Activated CD4-positive, alpha-beta T cell treated with anti-CD3 and anti-CD28 coated beads, Interleukin-2, amount 50 U/mL, for 4 hours (primary cell): ENCODE data around the gene OR10T2.
"Not testable (repeated sequence)": the region's sequence is repeated elsewhere in the genome, so short reads cannot be mapped to it uniquely, and the experiment has no call there.

Source experiments
- DNase-seq, 2 experiments: peaks; one replicate each; pipeline ENCODE4 v3.0.0-alpha.2; 2020

The OR10T2 gene

GRCh38 chr1:158398818-158399514 is at the start of gene OR10T2:
TSS of gene OR10T2 (minus strand) at chr1:158399466. CDS start at chr1:158399466, 0 bp downstream.
- DNase-seq: no peak

- no peak for DNase-seq
Measured at GRCh38 chr1:158445376-158445775, 46.1 kb upstream of the OR10T2 start.

DNA sequence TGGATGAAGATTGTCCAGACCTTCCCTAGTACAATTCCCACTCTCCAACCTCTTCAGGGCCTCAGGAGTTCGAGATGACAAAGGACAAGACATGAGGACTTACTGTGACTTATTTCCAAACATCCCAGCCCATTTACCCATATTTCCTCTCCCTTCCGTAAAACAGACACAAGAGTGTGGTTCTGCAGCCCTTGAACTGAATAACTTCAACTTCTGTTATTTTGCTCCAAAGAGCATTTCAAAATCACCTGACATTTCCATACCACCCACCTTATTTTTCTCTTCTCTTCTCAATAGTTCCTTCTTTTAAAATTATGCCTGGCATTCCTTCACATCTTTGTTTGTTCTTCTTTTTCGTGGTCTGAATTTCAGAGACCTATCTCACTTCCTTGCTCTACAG is 35.5 kb upstream of the OR10T2 start:
- DNase-seq: no peak

DNA sequence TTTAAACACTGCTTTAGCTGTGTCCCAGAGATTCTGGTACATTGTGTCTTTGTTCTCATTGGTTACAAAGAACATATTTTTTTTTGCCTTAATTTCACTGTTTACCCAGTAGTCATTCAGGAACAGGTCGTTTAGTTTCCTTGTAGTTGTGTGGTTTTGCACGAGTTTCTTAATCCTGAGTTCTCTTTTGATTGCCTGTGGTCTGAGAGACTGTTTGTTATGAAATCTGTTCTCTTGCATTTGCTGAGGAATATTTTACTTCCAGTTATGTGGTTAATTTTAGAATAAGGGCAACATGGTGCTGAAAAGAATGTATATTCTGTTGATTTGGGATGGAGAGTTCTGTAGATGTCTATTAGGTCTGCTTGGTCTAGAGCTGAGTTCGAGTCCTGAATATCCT is 30.9 kb upstream of the OR10T2 start:
- DNase-seq: not testable (repeated sequence)

DNA sequence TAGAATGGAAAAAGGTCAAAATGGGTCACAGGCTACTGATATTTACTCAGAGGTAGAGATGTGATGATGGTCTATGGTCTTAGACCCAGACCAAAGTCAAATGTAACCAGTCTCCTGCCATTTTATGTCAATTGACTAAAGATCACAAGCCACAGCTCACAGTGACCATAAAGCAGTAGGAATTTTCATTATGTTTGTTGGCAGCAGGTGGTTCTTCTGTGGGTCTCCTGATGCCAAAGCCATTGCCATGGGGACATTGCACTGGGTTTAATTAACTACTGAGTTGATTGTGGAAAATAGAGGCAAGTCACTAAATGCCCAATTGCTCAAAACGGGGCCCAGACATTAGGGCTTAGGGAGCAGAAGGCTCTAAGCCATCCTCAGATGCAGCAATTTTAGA is 26.9 kb upstream of the OR10T2 start, which contains the start of gene OR10K2:
OR10K2 (minus strand) TSS at position 101 of the 400 bp plus-strand sequence. CDS start 5,371 bp downstream, outside the sequence.
- no peak for DNase-seq

DNA sequence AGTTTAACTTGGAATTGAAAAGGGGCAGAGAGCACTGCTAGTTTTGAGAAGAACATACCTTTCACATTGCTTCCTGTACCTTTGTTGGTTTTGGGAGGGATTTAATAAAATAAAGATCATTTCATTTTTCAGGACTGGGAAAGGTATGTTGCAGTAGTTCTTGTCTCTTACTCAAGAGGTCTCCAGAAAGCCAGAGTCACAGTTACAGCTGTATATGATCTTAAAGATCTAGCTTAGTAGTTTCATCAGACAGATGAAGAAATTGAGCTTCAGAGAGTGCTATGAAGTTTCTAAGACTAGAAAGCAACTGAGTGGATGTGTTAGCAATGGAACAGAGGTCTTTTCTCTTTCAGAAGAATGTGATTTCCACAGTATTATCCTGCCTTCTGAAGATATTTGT is 25.8 kb upstream of the OR10T2 start:
- no peak for DNase-seq

- no peak for DNase-seq
Measured at GRCh38 chr1:158422212-158422611, 22.9 kb upstream of the OR10T2 start.

DNA sequence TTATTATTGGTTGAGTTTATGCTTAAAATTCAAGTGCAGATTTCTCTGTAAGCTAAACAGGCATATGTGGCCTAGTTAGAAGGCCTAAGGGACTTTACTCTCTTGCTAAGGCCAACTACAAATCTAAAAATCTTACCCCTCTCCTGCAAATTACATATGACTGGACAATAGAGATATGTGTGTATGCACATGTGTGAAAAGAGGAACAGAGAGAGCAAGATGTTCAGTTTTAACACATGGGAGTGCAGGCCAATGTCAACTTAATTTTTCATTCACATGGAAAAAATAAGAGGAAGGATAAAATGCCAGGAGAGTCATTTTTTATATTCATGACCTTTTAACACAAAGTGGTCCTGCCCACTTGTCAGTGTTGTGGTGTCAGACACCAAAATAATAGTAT is 18.3 kb upstream of the OR10T2 start:
- DNase-seq: no peak

DNA sequence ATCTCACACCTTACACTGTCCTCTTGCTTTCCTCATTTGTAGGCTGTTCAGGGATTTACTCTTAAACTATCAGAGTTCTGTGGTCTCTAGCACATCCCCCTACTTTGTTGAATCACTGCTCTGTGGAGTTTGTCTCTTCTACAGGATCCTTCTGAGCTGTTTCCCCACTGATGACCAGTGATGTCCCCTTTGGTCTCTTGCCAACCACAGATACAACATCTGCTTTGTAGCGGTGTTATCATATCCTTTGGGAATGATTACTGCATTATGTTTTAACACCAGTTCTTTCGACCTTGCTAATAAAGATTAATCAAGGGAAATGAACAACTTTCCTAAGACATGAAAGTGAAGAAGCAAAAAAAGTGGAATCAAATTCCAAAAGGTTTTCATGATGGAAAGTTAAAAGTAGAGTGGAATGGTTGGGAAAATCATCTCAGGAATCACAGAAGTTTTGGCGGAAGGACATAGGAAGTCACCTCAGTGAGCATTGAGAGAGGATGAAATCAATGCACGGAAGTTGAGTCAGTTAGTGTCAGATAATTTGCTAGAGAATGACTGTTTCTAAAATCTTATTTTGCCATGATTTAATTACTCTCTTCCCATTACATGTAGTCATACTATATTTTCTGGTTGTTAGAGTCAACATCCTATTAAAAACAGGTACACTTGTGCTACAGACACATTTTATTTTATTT is 15.5 kb upstream of the OR10T2 start:
- DNase-seq: no peak

DNA sequence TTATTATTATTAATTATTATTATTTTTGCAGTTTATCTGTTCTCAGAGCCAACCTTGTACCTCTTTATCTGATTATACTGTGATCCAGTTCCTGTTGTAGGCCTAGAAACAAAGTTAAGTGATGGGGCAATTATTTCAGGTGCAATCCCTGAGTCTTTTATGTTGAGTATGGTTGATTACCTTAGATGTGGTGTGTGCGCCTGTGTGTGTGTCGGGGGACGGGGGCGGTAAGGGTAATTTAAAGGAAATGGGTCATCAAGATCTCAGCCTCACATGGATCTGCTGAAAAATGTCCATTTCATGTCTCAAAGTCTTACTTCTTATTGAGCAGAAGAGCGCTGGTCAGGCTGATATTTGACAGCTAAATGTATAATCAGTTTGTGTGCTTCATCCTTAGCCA is 7.8 kb upstream of the OR10T2 start:
- DNase-seq: no peak

DNA sequence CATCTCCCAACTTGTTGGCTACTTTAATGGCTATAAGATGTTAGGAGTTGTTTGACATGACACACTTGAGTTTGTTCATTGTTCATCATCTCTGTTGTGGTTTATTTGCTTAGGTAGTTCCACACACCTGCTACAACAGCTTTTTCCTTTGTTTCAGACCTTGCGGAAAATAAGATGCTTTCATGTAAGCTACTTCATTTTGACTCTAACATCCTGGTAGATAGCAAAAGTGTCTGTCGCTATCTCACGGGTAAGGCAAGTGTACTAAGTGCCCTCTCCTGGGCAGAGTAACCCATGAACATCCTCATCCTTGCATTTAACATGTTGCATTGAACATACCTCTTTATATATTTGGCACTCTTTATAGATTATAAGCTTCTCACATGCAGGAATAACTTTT is 1.6 kb upstream of the OR10T2 start:
- DNase-seq: no peak

DNA sequence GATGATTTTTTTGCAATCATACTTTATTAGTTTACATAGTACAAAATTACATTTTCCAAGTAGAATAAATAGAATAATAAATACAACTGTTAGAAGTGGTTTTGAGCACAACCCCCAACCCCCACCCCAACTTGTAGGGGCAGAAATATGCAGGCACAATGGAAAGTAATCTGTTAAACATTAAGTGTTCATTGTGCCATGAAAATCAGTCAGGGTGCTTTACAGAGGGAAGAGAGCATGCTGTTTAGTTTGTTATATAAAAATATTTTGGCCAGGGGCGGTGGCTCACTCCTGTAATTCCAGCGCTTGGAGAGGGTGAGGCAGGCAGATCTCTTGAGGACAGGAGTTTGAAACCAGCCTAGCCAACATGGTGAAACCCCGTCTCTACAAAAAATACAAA is 2.6 kb downstream of the OR10T2 start:
- DNase-seq: no peak

DNA sequence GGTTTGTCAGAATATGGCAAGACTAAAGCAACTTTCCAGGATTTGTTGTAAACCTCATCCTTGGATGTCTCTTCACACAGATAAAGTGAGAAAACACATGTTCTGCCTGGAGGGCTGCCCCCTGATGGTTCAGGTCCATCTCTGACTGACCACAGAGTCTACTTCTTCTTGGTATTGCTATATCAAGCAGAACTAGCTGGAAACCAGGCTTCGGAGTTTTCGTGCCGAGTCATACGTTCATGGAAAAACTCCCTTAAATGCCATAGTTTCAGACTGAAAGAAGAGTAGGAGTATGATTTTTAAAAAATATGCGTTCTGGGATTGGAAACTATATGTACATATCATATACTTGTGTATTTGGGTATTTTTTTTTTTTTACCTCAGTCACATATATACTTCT is 5.8 kb downstream of the OR10T2 start:
- no peak for DNase-seq

DNA sequence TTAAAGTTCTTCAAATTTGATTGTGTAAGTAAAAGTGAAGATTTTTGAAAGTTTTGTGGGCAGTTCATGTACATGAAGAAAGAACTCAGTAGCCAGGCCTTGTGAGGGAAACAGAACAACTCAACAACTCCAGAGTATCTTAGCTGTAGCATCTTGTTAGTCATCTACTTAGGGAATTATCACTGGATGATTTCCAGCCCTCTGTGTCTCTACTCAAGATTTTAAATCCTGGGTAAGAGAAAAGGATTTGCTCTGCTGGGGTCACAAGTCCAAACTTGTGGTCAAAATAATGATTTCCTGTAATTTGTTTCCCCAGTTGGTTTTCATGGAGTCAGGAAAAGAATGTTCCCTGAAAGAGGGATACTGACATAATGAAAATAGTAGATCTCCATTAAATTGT is 8.2 kb downstream of the OR10T2 start:
- no peak for DNase-seq

- DNase-seq: no peak
Measured at GRCh38 chr1:158390331-158390730, 8.9 kb downstream of the OR10T2 start.

DNA sequence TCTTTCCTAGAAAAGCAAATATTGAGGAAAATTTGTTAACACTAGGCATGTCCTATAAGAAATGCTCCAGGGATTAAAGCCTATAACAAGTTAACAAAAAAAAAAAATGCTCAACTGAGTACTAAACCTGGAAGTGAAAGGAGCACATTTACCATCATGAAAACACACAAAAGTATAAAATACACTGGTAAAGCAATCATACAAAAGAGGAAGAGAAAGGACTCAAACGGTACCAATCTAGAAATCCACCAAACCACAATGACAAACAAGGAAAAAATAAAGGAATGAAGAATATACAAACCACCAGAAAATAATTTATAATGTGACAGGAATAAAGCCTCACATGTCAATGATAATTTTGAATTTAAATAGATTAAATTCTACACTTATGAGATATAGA is 24.4 kb downstream of the OR10T2 start:
- DNase-seq: no peak

- DNase-seq: not testable (repeated sequence)
Measured at GRCh38 chr1:158374101-158374500, 25.2 kb downstream of the OR10T2 start.

- DNase-seq: no peak
Measured at GRCh38 chr1:158371188-158371953, 27.9 kb downstream of the OR10T2 start.

GRCh38 chr1:158366783-158367182 is 32.5 kb downstream of the OR10T2 start:
- no peak for DNase-seq

DNA sequence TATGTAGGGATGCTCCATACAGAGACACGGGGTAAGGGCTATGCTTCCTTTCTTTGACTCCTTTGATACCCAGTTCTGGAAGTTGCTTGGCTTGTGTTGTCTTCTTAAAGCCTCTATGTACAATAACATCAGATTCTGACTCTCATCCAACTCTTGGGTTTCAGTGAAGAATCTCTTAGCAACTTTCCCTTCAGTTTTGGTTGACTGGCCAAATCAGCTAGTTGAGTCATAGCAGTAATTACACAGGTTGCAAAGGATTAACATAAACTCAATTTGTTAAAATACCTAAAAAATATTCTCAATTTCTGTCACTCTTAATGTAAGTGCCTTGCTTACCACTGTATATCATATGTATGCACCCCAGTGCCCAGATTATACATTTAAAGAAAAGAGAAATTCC is 36.3 kb downstream of the OR10T2 start:
- DNase-seq: no peak

GRCh38 chr1:158362482-158362881 is 36.8 kb downstream of the OR10T2 start:
- no peak for DNase-seq

- no peak for DNase-seq
Measured at GRCh38 chr1:158357441-158357840, 41.8 kb downstream of the OR10T2 start.

DNA sequence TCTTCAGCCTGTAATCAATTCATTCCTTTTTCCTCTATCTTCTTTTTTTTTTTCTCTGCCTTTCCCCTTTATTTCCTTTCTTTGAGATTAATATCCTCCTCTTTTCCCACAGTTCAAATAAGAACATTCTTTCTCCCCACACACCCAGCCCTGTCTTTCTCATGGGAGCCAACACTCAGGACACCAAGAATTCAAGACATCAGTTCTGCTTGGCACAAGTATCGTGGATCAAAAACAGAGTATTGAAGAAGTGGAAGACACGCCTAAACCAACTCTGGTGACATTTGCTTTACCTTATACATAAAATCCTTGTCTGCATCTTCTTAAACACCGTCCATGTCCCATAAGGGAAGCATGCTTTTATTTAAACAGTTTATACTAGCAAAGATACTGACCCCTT is 42.6 kb downstream of the OR10T2 start:
- no peak for DNase-seq

DNA sequence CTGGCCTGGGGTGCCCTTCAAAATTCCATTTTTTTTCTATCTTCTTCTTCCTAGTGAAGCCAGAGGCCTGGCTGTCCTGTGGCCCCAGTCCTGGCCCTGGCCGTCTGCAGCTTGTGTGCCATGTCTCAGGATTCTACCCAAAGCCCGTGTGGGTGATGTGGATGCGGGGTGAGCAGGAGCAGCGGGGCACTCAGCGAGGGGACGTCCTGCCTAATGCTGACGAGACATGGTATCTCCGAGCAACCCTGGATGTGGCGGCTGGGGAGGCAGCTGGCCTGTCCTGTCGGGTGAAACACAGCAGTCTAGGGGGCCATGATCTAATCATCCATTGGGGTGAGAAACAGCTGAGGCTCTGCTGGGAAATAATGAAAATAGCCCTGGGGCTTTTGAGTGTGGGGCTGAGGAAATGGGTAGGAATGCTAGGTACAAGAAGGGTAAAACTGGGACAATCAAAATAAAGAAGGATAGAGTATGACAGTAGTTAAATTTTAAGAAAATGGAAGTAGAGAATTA is 43.4 kb downstream of the OR10T2 start:
- DNase-seq: no peak
